LNCAP (cell line): ENCODE data around the gene UBTD2.

ENCODE experiments used
- CTCF ChIP-seq: fragments of 450-650 bp; IDR thresholded peaks from 2 replicates; pipeline ENCODE4 v1.5.1; 2017; ENCODE audit warnings: mild to moderate bottlenecking

Gene UBTD2

GRCh38 chr5:172216345-172216744 lies 67.2 kb downstream of the UBTD2 start:
- no peak for TF ChIP-seq CTCF

GRCh38 chr5:172213126-172213525 lies 70.4 kb downstream of the UBTD2 start:
- no peak for TF ChIP-seq CTCF

GRCh38 chr5:172211676-172212075 lies 71.9 kb downstream of the UBTD2 start:
- no peak for TF ChIP-seq CTCF

GRCh38 chr5:172209714-172210113 lies 73.8 kb downstream of the UBTD2 start:
- TF ChIP-seq CTCF: no peak

- no peak for TF ChIP-seq CTCF
Measured at GRCh38 chr5:172207511-172207910, 76.1 kb downstream of the UBTD2 start.

- no peak for TF ChIP-seq CTCF
Measured at GRCh38 chr5:172200476-172200875, 83.1 kb downstream of the UBTD2 start.

- no peak for TF ChIP-seq CTCF
Measured at GRCh38 chr5:172199446-172199845, 84.1 kb downstream of the UBTD2 start.
